H1 (cell line): ENCODE results near the gene GRIK1. TPM values are rescaled to one million over a fixed set of nuclear protein-coding genes. Genes with fewer than 3 reads are reported as not detected.

ENCODE experiments used
- CTCF ChIA-PET: fragments of 300-600 bp; sonication (Branson Sonifier 250); formaldehyde crosslinking; loops from one replicate; lab custom pipeline; 2021; ENCODE audit not compliant: partially characterized antibody; lab: Charles Lee
- POLR2A ChIA-PET: fragments of 300-600 bp; sonication (Branson Sonifier 250); formaldehyde crosslinking; loops from one replicate; lab custom pipeline; 2021; ENCODE audit warnings: inconsistent platforms; ENCODE audit not compliant: partially characterized antibody; lab: Charles Lee
- DNase-seq, 2 experiments: peaks; one replicate each; pipeline versions ENCODE4 v3.0.0 to v3.0.0-alpha.2; 2010 to 2022; ENCODE audit warnings: low spot score in 2 of 2, low read depth in 1 of 2, mixed read lengths in 1 of 2
- FAIRE-seq: peaks from 2 replicates; lab custom pipeline; 2011; peaks lifted over from hg19 to GRCh38; lab: Jason Lieb, UNC
- H2AFZ ChIP-seq: 2 replicates; pipeline ENCODE4 v1.8.1; 2012; ENCODE audit warnings: low read length, inconsistent platforms
- H2AK5ac ChIP-seq: 2 replicates; pipeline ENCODE4 v1.6.1; 2013; ENCODE audit warnings: low read depth, low read length
- H2BK120ac ChIP-seq: replicated peaks from 2 replicates; pipeline ENCODE3; 2013; ENCODE audit warnings: low read depth, low read length, inconsistent platforms
- H2BK12ac ChIP-seq: 2 replicates; pipeline ENCODE4 v1.6.1; 2013; ENCODE audit warnings: low read depth, low read length
- H2BK15ac ChIP-seq: 2 replicates; pipeline ENCODE4 v1.6.1; 2013; ENCODE audit warnings: low read length
- H2BK20ac ChIP-seq: 2 replicates; pipeline ENCODE4 v1.6.1; 2013; ENCODE audit warnings: low read length
- H2BK5ac ChIP-seq: 2 replicates; pipeline ENCODE4 v1.6.1; 2013; ENCODE audit warnings: low read depth, low read length
- H3K14ac ChIP-seq: 2 replicates; pipeline ENCODE4 v1.6.1; 2013; ENCODE audit warnings: inconsistent platforms; ENCODE audit not compliant: insufficient read length
- H3K18ac ChIP-seq: 2 replicates; pipeline ENCODE4 v1.6.1; 2013; ENCODE audit warnings: low read length; ENCODE audit errors: extremely low read depth
- H3K23ac ChIP-seq: 2 replicates; pipeline ENCODE4 v1.6.1; 2013; ENCODE audit warnings: inconsistent platforms; ENCODE audit not compliant: insufficient read length
- H3K23me2 ChIP-seq: 2 replicates; pipeline ENCODE4 v1.6.1; 2013; ENCODE audit warnings: low read depth, low read length
- H3K27ac ChIP-seq: 2 replicates; pipeline ENCODE4 v1.6.1; 2011; ENCODE audit warnings: low read depth, low read length, inconsistent platforms
- H3K27me3 ChIP-seq, 4 experiments: replicated peaks in 1 of 4; 1 replicate in 1 of 4; 2 replicates in 3 of 4; pipeline versions ENCODE4 v1.6.1 to v1.8.1; 2011 to 2013; ENCODE audit warnings: low read length in 3 of 4, mild to moderate bottlenecking in 3 of 4, inconsistent platforms in 2 of 4, mixed read lengths in 2 of 4, moderate library complexity in 1 of 4; ENCODE audit not compliant: control insufficient read depth in 3 of 4, insufficient read depth in 3 of 4; ENCODE audit errors: extremely low read depth in 1 of 4
- H3K36me3 ChIP-seq, 4 experiments: 2 replicates each; pipeline versions ENCODE4 v1.6.1 to v1.8.1; 2011 to 2013; ENCODE audit warnings: mild to moderate bottlenecking in 4 of 4, low read length in 3 of 4, moderate library complexity in 2 of 4, control low read depth in 1 of 4, inconsistent platforms in 1 of 4; ENCODE audit not compliant: insufficient read depth in 4 of 4, control insufficient read depth in 2 of 4
- H3K4ac ChIP-seq: replicated peaks from 2 replicates; pipeline ENCODE3; 2013; ENCODE audit warnings: low read length, low read depth, mixed read lengths, inconsistent platforms; ENCODE audit not compliant: insufficient read length
- H3K4me1 ChIP-seq, 4 experiments: replicated peaks in 1 of 4; 1 replicate in 1 of 4; 2 replicates in 3 of 4; pipeline versions ENCODE4 v1.6.1 to v1.8.1; 2011 to 2013; ENCODE audit warnings: low read length in 3 of 4, inconsistent platforms in 2 of 4, mixed read lengths in 1 of 4; ENCODE audit not compliant: insufficient read depth in 4 of 4, control insufficient read depth in 3 of 4
- H3K4me2 ChIP-seq, 2 experiments: 2 replicates each; pipeline versions ENCODE4 v1.6.1 to v1.8.1; 2011 to 2013; ENCODE audit warnings: low read depth in 2 of 2, low read length in 2 of 2, control low read depth in 1 of 2, inconsistent platforms in 1 of 2, mild to moderate bottlenecking in 1 of 2; ENCODE audit not compliant: insufficient read depth in 1 of 2
- H3K4me3 ChIP-seq, 4 experiments: fragments of 200-600, 300-600 bp in 1 of 4; sonication (generic), shearing (Covaris generic), sonication (Bioruptor Twin) in 1 of 4; 2 replicates each; pipeline versions ENCODE4 v1.5.1 to v1.8.1; 2011 to 2016; ENCODE audit warnings: low read length in 4 of 4, low read depth in 3 of 4, control low read depth in 2 of 4, inconsistent platforms in 2 of 4, mild to moderate bottlenecking in 2 of 4, mixed read lengths in 1 of 4, moderate library complexity in 1 of 4; ENCODE audit not compliant: insufficient read depth in 2 of 4; ENCODE audit errors: extremely low read depth in 1 of 4
- H3K56ac ChIP-seq: replicated peaks from 2 replicates; pipeline ENCODE3; 2013; ENCODE audit warnings: low read depth, mild to moderate bottlenecking, mixed read lengths, low read length, inconsistent platforms; ENCODE audit not compliant: insufficient read length
- H3K79me1 ChIP-seq: 2 replicates; pipeline ENCODE4 v1.6.1; 2013; ENCODE audit warnings: low read depth, low read length, control low read depth
- H3K79me2 ChIP-seq, 2 experiments: 2 replicates each; pipeline versions ENCODE4 v1.6.1 to v1.8.1; 2012 to 2013; ENCODE audit warnings: low read length in 2 of 2, mild to moderate bottlenecking in 2 of 2, inconsistent platforms in 1 of 2; ENCODE audit not compliant: insufficient read depth in 2 of 2, control insufficient read depth in 1 of 2
- H3K9ac ChIP-seq, 4 experiments: replicated peaks in 1 of 4; 1 replicate in 1 of 4; 2 replicates in 3 of 4; pipeline versions ENCODE4 v1.6.1 to v1.8.1; 2011 to 2013; ENCODE audit warnings: low read depth in 3 of 4, low read length in 3 of 4, control low read depth in 2 of 4, mild to moderate bottlenecking in 2 of 4, moderate library complexity in 2 of 4, inconsistent platforms in 1 of 4; ENCODE audit errors: extremely low read depth in 1 of 4
- H3K9me3 ChIP-seq, 2 experiments: 2 replicates each; pipeline versions ENCODE4 v1.6.1 to v1.8.1; 2012 to 2013; ENCODE audit warnings: mild to moderate bottlenecking in 2 of 2, moderate library complexity in 2 of 2, control low read depth in 1 of 2, inconsistent platforms in 1 of 2, low read depth in 1 of 2, low read length in 1 of 2, mixed read lengths in 1 of 2; ENCODE audit not compliant: insufficient read depth in 2 of 2
- H4K20me1 ChIP-seq, 2 experiments: replicated peaks in 1 of 2; 2 replicates each; pipeline versions ENCODE3 to v1.8.1; 2011 to 2013; ENCODE audit warnings: inconsistent platforms in 2 of 2, low read length in 2 of 2, mild to moderate bottlenecking in 1 of 2; ENCODE audit not compliant: insufficient read depth in 2 of 2, control insufficient read depth in 1 of 2
- H4K5ac ChIP-seq: 2 replicates; pipeline ENCODE4 v1.6.1; 2013; ENCODE audit warnings: low read length, low read depth, mixed read lengths, inconsistent platforms; ENCODE audit not compliant: insufficient read length
- H4K8ac ChIP-seq: 2 replicates; pipeline ENCODE4 v1.8.0; 2013; ENCODE audit warnings: mild to moderate bottlenecking, moderate library complexity, low read length, inconsistent platforms; ENCODE audit not compliant: insufficient read depth; ENCODE audit errors: extremely low read depth
- H4K91ac ChIP-seq: replicated peaks from 2 replicates; pipeline ENCODE3; 2013; ENCODE audit warnings: low read length, mixed read lengths, inconsistent platforms; ENCODE audit not compliant: insufficient read length
- ATF3 ChIP-seq: IDR thresholded peaks from 2 replicates; pipeline ENCODE4 v1.6.1; 2011; ENCODE audit warnings: low read depth, mild to moderate bottlenecking, low read length; ENCODE audit not compliant: insufficient read depth
- CBX5 ChIP-seq: fragments of 300-800, 300-1000 bp; sonication (generic); IDR thresholded peaks from 2 replicates; pipeline ENCODE4 v1.7.1; 2016; ENCODE audit warnings: antibody characterized with exemption, low read length, low read depth
- CREB1 ChIP-seq: IDR thresholded peaks from 2 replicates; pipeline ENCODE4 v1.6.1; 2012; ENCODE audit warnings: inconsistent platforms
- EGR1 ChIP-seq: IDR thresholded peaks from 2 replicates; pipeline ENCODE4 v1.6.1; 2011; ENCODE audit warnings: low read depth, low read length, borderline replicate concordance
- EP300 ChIP-seq, 2 experiments: IDR thresholded peaks; 1 replicate in 1 of 2; 2 replicates in 1 of 2; pipeline ENCODE4 v1.6.1; 2011 to 2012; ENCODE audit warnings: low read depth in 2 of 2, low read length in 2 of 2, mild to moderate bottlenecking in 2 of 2, borderline replicate concordance in 1 of 2, inconsistent platforms in 1 of 2, moderate library complexity in 1 of 2
- POLR2A ChIP-seq, 2 experiments: IDR thresholded peaks; 1 replicate in 1 of 2; 2 replicates in 1 of 2; pipeline ENCODE4 v1.6.1; 2011; ENCODE audit warnings: low read depth in 2 of 2, low read length in 2 of 2, mild to moderate bottlenecking in 2 of 2; ENCODE audit errors: control extremely low read depth in 1 of 2
- POLR2AphosphoS5 ChIP-seq: IDR thresholded peaks from 2 replicates; pipeline ENCODE4 v1.6.1; 2011; ENCODE audit warnings: low read depth, low read length
- RBBP5 ChIP-seq: IDR thresholded peaks from 2 replicates; pipeline ENCODE4 v1.7.1; 2012; ENCODE audit warnings: low read depth, mild to moderate bottlenecking, inconsistent platforms, low read length, moderate library complexity, borderline replicate concordance
- RXRA ChIP-seq: IDR thresholded peaks from 2 replicates; pipeline ENCODE4 v1.6.1; 2011; ENCODE audit warnings: low read depth, mild to moderate bottlenecking, low read length, moderate library complexity; ENCODE audit not compliant: insufficient read depth
- SIN3A ChIP-seq, 2 experiments: IDR thresholded peaks in 1 of 2; conservative IDR thresholded peaks in 1 of 2; 2 replicates each; pipeline ENCODE4 v1.6.1; 2011 to 2012; ENCODE audit warnings: low read length in 2 of 2, improper control_type of control experiment in 1 of 2, low read depth in 1 of 2, mild to moderate bottlenecking in 1 of 2
- SP4 ChIP-seq: IDR thresholded peaks from 2 replicates; pipeline ENCODE4 v1.6.1; 2012; ENCODE audit warnings: low read length, inconsistent platforms
- WGBS, 2 experiments: shearing (Covaris generic) in 1 of 2; methylation state at CpG; one replicate each; pipeline versions ENCODE4 v1.1.6 to v1.1.7; 2013 to 2015; ENCODE audit warnings: low lambda C conversion rate in 2 of 2, mixed read lengths in 2 of 2, inconsistent platforms in 1 of 2, low coverage in 1 of 2, missing lambda C conversion rate in 1 of 2; ENCODE audit not compliant: insufficient replicate concordance in 2 of 2, insufficient coverage in 1 of 2, insufficient read length in 1 of 2; ENCODE audit errors: extremely low coverage in 1 of 2, missing lambda C conversion rate in 1 of 2; 5-methylcytosine and 5-hydroxymethylcytosine counted together
- polyA plus RNA-seq, 7 experiments: library from polyadenylated mRNA; depleted of rRNA in 3 of 7; stranded (reverse) in 5 of 7; unstranded in 2 of 7; fragments of >200 nt in 5 of 7; fragments of 200-250 nt in 2 of 7; gene quantifications; 1 replicate in 5 of 7; 2 replicates in 1 of 7; 4 replicates in 1 of 7; pipeline versions ENCODE4 v1.2.1 to v1.2.3, GENCODE V29; 2011 to 2013; ENCODE audit warnings: missing spikeins in 2 of 7, mixed read lengths in 2 of 7
- total RNA-seq: library from RNA; stranded (reverse); fragmentation: NEBNext Ultra II Directional; extraction: Animal tissue kit (Norgen Biotek cat#: 25700); gene quantifications from 2 replicates; pipeline ENCODE4 v1.2.1, GENCODE V29; 2021
- TF ChIP-seq, protein P1 (sequence below): IDR thresholded peaks from 2 replicates; pipeline ENCODE4 v1.6.1; 2012; ENCODE audit warnings: inconsistent platforms

GRIK1 gene
- total and polyA plus RNA-seq, 2 of the 8 experiments (the other 6 are each of a cell fraction or from before 2014, with no cell fraction given) = 0.11 to 0.32 TPM

DNA sequence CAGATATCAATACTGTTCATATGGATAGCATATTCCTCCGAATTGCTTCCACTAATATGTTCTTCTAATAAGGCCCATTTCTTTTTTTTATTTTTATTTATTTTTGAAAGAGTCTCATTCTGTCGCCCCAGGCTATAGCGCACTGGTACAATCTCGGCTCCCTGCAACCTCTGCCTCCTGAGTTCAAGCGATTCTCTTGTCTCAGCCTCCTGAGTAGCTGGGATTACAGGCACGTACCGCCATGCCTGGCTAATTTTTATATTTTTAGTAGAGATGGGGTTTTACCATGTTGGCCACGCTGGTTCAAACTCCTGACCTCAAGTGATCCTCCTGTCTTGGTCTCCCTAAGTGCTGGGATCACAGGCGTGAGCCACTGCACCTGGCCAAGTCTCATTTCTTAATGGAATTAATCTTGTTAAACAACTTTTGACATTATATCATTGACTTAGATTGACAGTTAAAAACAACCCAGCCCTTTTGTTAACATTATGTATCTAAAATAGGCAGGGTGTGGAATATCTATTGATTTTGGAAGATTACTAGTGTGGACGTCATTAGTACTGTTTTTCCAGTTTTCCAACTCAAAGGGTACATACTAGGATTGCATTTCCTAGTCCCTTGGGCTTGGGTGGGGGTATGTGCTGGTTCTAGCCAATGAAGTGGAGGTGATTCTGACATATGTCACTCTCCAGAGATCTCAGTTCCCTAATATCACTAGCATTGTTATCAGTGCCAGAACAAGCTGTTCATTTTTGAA, 281.4 kb downstream of the GRIK1 start:
- POLR2A ChIA-PET = no interaction called here
- no peak for FAIRE-seq
- no peak overlapping the region for H4K91ac ChIP-seq
- WGBS, 2 experiments = 95% methylated on average over 10 of the region's 10 CpGs; no CpG with 5 or more reads in 1 of the 2 experiments
- DNase-seq = no peak
- no peak overlapping the region for H3K23ac ChIP-seq
- 0 out of 8 replicates have a peak, but pooled peaks cover 0 to 3% (median 0%) of the 10 kb centered on the region in 4 experiments for H3K36me3 ChIP-seq
- no peak overlapping the region for H3K18ac ChIP-seq
- no peak overlapping the region for H4K8ac ChIP-seq
- H3K27ac ChIP-seq = no peak overlapping the region
- H3K23me2 ChIP-seq = no peaks in the 10 kb centered on the region
- no peak overlapping the region for H2BK20ac ChIP-seq
- no peaks in the 10 kb centered on the region for H3K4me1 ChIP-seq
- H2AK5ac ChIP-seq = no peak overlapping the region
- no peaks in the 10 kb centered on the region for H3K79me1 ChIP-seq
- H3K4ac ChIP-seq = no peak overlapping the region
- H2BK5ac ChIP-seq = no peak overlapping the region
- no peak overlapping the region for H2BK120ac ChIP-seq
- no peak overlapping the region for H2BK15ac ChIP-seq
- no peaks in the 10 kb centered on the region for H3K79me2 ChIP-seq
- H3K14ac ChIP-seq = no peak overlapping the region
- H4K5ac ChIP-seq = no peak overlapping the region
- no peak overlapping the region for H2BK12ac ChIP-seq
- no peak overlapping the region for H3K4me2 ChIP-seq
- H4K20me1 ChIP-seq = no peaks in the 10 kb centered on the region
- CTCF ChIA-PET = no interaction called here
- no peaks in the 10 kb centered on the region for H3K27me3 ChIP-seq
- no peak overlapping the region for H3K9ac ChIP-seq
- H2AFZ ChIP-seq = no peak overlapping the region
- H3K4me3 ChIP-seq = no peak overlapping the region
- H3K9me3 ChIP-seq = no peaks in the 10 kb centered on the region
- no peak overlapping the region for H3K56ac ChIP-seq
- TF ChIP-seq RXRA = no peak
- TF ChIP-seq SP4 = no peak
- TF ChIP-seq EGR1 = no peak
- TF ChIP-seq RBBP5 = no peak
- no peak for TF ChIP-seq POLR2AphosphoS5
- no peak for TF ChIP-seq EP300 (IDR thresholded peaks at IDR 0.05; ENCODE audit: borderline replicate concordance in 1 of 2, low read depth in 2 of 2, low read length in 2 of 2)
- no peak for TF ChIP-seq CREB1
- TF ChIP-seq ATF3 = no peak
- no peak for TF ChIP-seq POLR2A (IDR thresholded peaks at IDR 0.05; ENCODE audit: control extremely low read depth in 1 of 2, low read depth in 2 of 2, low read length in 2 of 2)
- TF ChIP-seq CBX5 = no peak
- no peak for TF ChIP-seq SIN3A (conservative IDR thresholded peaks at IDR 0.05 in 1 of 2, IDR thresholded peaks at IDR 0.05 in 1 of 2; ENCODE audit: low read depth in 1 of 2, low read length in 2 of 2)
- TF ChIP-seq, protein P1, sequence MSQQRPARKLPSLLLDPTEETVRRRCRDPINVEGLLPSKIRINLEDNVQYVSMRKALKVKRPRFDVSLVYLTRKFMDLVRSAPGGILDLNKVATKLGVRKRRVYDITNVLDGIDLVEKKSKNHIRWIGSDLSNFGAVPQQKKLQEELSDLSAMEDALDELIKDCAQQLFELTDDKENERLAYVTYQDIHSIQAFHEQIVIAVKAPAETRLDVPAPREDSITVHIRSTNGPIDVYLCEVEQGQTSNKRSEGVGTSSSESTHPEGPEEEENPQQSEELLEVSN = no peak
